Body of pancreas (tissue), 4 donors: ENCODE measurements around the gene SH3GLB2. TPM values are rescaled to one million over a fixed set of nuclear protein-coding genes. Genes with fewer than 3 reads are reported as not detected.
A peak's percentile ranks its signal among the peaks of the same experiment; 100 is the strongest.

Experiments
- ATAC-seq: fragments of 150-250 bp; one replicate; pipeline ENCODE4 v1.9.1; 2016
- DNase-seq, 4 donors: peaks; one replicate each; pipeline ENCODE4 v3.0.0-alpha.2; 2019
- H3K27ac ChIP-seq, 4 donors: fragments of 200-600 bp; sonication (generic); 1 replicate in 3 of 4; 2 replicates in 1 of 4; pipeline versions ENCODE4 v1.5.1 to v1.6.1; 2016 to 2019; ENCODE audit warnings: mild to moderate bottlenecking in 1 of 4, mixed read lengths in 1 of 4, moderate library complexity in 1 of 4
- H3K27me3 ChIP-seq, 2 donors: fragments of 200-600 bp; sonication (generic); one replicate each; pipeline ENCODE4 v1.6.0; 2016; ENCODE audit warnings: mild to moderate bottlenecking in 1 of 2
- H3K36me3 ChIP-seq, 2 donors: fragments of 200-600 bp; sonication (generic); replicated peaks in 1 of 2; 2 replicates each; pipeline ENCODE4 v1.5.1; 2016; ENCODE audit warnings: low read depth in 2 of 2; ENCODE audit not compliant: insufficient read depth in 1 of 2
- H3K4me1 ChIP-seq: fragments of 200-600 bp; sonication (generic); one replicate; pipeline ENCODE4 v1.6.0; 2016
- H3K4me3 ChIP-seq, 2 donors: fragments of 200-600 bp; sonication (generic); 1 replicate in 1 of 2; 2 replicates in 1 of 2; pipeline ENCODE4 v1.5.1; 2016 to 2019
- H3K9me3 ChIP-seq, 3 donors: fragments of 200-600 bp; sonication (generic); 1 replicate in 2 of 3; 2 replicates in 1 of 3; pipeline ENCODE4 v1.5.1; 2016
- POLR2A ChIP-seq, 3 donors: fragments of 450-650 bp; IDR thresholded peaks; one replicate each; pipeline ENCODE4 v1.6.1; 2016; ENCODE audit warnings: antibody characterized with exemption in 3 of 3, mild to moderate bottlenecking in 2 of 3
- WGBS, 2 donors: methylation state at CpG; one replicate each; pipeline ENCODE4 v1.1.5; 2017; 5-methylcytosine and 5-hydroxymethylcytosine counted together
- intact Hi-C: fragments of 100-400 bp; cut with DNase I; formaldehyde crosslinking; loops from one replicate; pipeline ENCODE4 v1.15.1; 2023
- total RNA-seq, 2 donors: library from RNA; depleted of rRNA; stranded (reverse); fragments of >200 nt; gene quantifications; one replicate each; pipeline ENCODE4 v1.1.0, GENCODE V29; 2016
- TF ChIP-seq, protein P1 (sequence below), 7 experiments: fragments of 450-650 bp in 4 of 7; fragments of 200-600 bp in 3 of 7; sonication (generic) in 3 of 7; IDR thresholded peaks; one replicate each; pipeline ENCODE4 v1.5.1; 2016 to 2019; ENCODE audit warnings: antibody characterized with exemption in 7 of 7

SH3GLB2 gene
- 100 to 1,000 TPM; 104 to 108 TPM for total RNA-seq

DNA sequence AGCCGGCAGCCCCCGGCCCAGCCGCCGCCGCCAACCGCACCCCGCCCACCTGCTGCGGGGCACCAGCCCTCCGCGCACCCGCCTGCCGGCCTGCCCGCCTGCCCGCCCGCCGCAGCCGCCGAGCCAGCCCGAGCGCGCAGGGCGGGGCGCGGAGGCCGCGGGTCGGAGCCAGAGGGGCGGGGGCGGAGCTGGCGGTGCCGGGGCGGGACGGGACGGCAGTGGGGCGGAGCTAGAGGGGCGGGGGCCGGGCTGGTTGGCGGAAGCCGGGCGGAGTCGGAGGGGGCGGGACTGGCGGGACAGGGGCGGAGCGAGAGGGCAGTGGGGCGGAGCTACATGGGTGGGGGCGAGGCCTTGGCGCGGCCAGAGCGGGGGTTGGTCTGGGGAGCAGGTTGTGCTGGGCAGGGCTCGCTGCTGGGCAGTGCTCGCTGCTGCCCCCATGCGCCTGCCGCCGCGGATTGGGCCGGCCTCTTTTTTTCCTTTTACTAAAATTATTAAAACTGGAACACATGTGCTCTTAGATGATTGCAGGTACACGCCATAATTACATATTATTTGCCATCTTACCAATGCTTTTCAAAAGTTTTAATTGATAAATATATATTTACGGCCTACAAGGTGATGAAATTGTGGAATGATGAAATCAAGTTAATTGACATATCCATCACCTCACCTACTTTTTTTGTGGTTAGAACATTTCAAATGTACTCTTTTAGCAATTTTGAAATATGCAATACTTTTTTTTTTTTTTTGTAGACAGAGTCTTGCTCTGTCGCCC is at the start of gene SH3GLB2:
TSS of gene SH3GLB2 (minus strand) at position 140 of the 775 bp plus-strand sequence. CDS start 177 bp downstream, outside the sequence.
- peak; percentile 93 for ATAC-seq
- DNase-seq, result peak; percentile 93 to 97 (median 95)
- Histone ChIP-seq H3K4me1 (peaks cover 26% of the 10 kb centered on the region), H3K36me3 (no peaks in the 10 kb centered on the region), H3K27ac (peak within 1 kb of the TSS; percentile 65 to 89 (median 78)), H3K27me3 (no peaks in the 10 kb centered on the region), H3K9me3 (no peaks in the 10 kb centered on the region), H3K4me3 (peak within 1 kb of the TSS; percentile 21)
- TF ChIP-seq, protein P1, sequence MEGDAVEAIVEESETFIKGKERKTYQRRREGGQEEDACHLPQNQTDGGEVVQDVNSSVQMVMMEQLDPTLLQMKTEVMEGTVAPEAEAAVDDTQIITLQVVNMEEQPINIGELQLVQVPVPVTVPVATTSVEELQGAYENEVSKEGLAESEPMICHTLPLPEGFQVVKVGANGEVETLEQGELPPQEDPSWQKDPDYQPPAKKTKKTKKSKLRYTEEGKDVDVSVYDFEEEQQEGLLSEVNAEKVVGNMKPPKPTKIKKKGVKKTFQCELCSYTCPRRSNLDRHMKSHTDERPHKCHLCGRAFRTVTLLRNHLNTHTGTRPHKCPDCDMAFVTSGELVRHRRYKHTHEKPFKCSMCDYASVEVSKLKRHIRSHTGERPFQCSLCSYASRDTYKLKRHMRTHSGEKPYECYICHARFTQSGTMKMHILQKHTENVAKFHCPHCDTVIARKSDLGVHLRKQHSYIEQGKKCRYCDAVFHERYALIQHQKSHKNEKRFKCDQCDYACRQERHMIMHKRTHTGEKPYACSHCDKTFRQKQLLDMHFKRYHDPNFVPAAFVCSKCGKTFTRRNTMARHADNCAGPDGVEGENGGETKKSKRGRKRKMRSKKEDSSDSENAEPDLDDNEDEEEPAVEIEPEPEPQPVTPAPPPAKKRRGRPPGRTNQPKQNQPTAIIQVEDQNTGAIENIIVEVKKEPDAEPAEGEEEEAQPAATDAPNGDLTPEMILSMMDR (IDR thresholded peaks at IDR 0.05), result peak; percentile 88 to 95 (median 91)
- TF ChIP-seq POLR2A (IDR thresholded peaks at IDR 0.05), result no peak
- intact Hi-C loops, result no loop called here
- WGBS, 2 donors, result 3% methylated on average over 8 to 29 of the region's 60 CpGs

DNA sequence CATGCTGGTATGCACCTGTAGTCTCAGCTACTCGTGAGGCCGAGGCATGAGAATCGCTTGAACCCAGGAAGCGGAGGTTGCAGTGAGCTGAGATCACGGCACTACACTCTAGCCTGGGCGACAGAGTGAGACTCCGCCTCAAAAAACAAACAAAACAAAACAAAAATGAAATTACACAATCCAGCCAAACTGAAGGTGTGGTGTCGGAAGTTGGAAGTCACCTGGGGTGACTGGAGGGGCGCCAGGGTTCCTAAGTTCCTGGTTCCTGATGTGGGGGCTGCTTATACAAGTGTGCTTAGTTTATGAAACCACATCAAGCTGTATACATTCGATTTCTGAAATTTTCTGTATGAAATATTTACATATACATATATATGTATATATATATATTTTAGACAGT is 49.1 kb upstream of the SH3GLB2 start:
- peaks cover 8% of the 10 kb centered on the region for H3K4me1 ChIP-seq
- intact Hi-C loops, result no loop called here
- no peak for ATAC-seq
- H3K9me3 ChIP-seq, result no peaks in the 10 kb centered on the region
- no peak overlapping the region for H3K27ac ChIP-seq
- TF ChIP-seq, protein P1 (IDR thresholded peaks at IDR 0.05), result no peak
- no peak for TF ChIP-seq POLR2A (IDR thresholded peaks at IDR 0.05)
- no peak overlapping the region for H3K4me3 ChIP-seq
- 68 to 79% methylated on average over 10 of the region's 10 CpGs for WGBS, 2 donors
- H3K36me3 ChIP-seq, result no peaks in the 10 kb centered on the region
- no peak for DNase-seq
- no peaks in the 10 kb centered on the region for H3K27me3 ChIP-seq

DNA sequence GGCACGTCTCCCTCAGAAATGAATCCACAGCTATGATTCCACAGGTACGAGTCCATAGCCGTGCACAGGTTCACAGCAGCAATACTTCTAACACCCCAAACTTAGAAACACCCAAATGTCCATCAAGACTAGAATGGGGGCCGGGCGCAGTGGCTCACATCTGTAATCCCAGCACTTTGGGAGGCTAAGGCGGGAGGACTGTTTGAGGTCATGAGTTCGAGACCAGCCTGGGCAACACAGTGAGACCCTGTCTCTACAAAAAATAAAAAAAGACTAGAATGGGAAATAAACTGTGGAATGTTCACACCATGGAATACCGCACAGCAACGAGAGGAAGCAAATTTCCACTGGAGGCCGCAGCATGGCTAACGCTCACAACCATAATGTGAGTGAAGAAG is 48.5 kb upstream of the SH3GLB2 start:
- H3K27ac ChIP-seq, result no peak overlapping the region

DNA sequence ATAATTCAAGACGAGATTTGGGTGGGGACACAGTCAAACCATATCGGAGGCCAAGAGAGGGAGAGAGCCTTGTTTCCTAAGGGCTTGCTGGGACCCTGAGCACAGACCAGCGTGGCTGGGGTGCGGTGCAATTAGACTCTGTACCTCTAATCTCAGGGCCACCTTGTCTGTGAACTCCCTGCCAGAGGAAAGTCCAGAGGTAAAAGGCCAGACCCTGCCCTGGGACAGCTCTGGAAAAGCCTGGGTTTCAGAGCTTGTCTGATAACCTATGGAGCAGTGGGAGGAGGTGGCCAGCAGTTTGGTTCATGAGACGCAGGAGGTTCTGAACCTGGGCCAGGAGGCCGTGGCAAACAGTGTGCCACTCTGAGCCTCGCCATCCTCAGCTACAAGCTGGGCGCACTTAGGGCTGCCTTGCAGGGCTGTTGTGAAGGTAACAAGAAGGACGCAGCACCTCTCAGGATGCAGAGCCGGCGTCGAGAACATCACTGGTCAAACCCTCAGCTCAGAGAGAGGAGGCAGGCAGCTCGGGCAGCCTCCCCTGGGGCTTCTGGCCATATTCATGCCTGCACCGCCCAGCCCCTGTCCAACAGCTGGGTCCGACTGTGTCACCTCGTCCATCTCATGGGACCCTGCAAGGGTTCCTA is 48.0 kb upstream of the SH3GLB2 start:
- intact Hi-C loops, result no loop called here
- DNase-seq, result no peak

More for the DNA sequence above, 48.5 kb upstream of the SH3GLB2 start:
- no peak overlapping the region for H3K4me3 ChIP-seq
- H3K4me1 ChIP-seq, result peaks cover 2% of the 10 kb centered on the region
- intact Hi-C loops, result no loop called here
- H3K36me3 ChIP-seq, result no peaks in the 10 kb centered on the region
- no peaks in the 10 kb centered on the region for H3K27me3 ChIP-seq
- no peak for DNase-seq
- no peak for ATAC-seq
- H3K9me3 ChIP-seq, result no peaks in the 10 kb centered on the region
- TF ChIP-seq, protein P1 (IDR thresholded peaks at IDR 0.05), result no peak
- WGBS, 2 donors, result 88 to 98% methylated on average over 11 of the region's 11 CpGs

More for the DNA sequence above, 48.0 kb upstream of the SH3GLB2 start:
- H3K4me3 ChIP-seq, result no peak overlapping the region
- H3K27me3 ChIP-seq, result no peaks in the 10 kb centered on the region
- no peak overlapping the region for H3K27ac ChIP-seq
- H3K36me3 ChIP-seq, result no peaks in the 10 kb centered on the region
- no peaks in the 10 kb centered on the region for H3K4me1 ChIP-seq
- WGBS, 2 donors, result 81 to 82% methylated on average over 13 to 16 of the region's 16 CpGs
- no peak for ATAC-seq
- no peaks in the 10 kb centered on the region for H3K9me3 ChIP-seq
- TF ChIP-seq, protein P1 (IDR thresholded peaks at IDR 0.05), result no peak
- no peak for TF ChIP-seq POLR2A (IDR thresholded peaks at IDR 0.05)
